HL-60/S4 treated with phorbol 12-myristate 13-acetate at 8.2 ng/mL for 4 days and 3 days (cell line): ENCODE data around the gene CCDC88A.
"Not testable (repeated sequence)": the region's sequence is repeated elsewhere in the genome, so short reads cannot be mapped to it uniquely, and the experiment has no call there.

Experiments
- in situ Hi-C: fragments of 300-500 bp; cut with MboI; formaldehyde crosslinking; loops from 2 replicates; pipeline ENCODE4 v1.15.0; 2022; ENCODE audit warnings: low sequenced_read_pairs

The CCDC88A gene

GRCh38 chr2:55327470-55328230 is 92.0 kb downstream of the CCDC88A start:
- in situ Hi-C loops, result no loop called here

- in situ Hi-C loops, result no loop called here
These were observed 104.7 kb downstream of the CCDC88A start for GRCh38 chr2:55314985-55315384.

GRCh38 chr2:55311444-55311870 is 108.2 kb downstream of the CCDC88A start:
- in situ Hi-C loops, result no loop called here

GRCh38 chr2:55309446-55309845 is 110.2 kb downstream of the CCDC88A start:
- in situ Hi-C loops, result no loop called here

- in situ Hi-C loops, result no loop called here
These were observed 117.4 kb downstream of the CCDC88A start for GRCh38 chr2:55302241-55302640.

GRCh38 chr2:55301277-55301676 is 118.4 kb downstream of the CCDC88A start:
- in situ Hi-C loops, result no loop called here

- in situ Hi-C loops, result no loop called here
These were observed 123.3 kb downstream of the CCDC88A start for GRCh38 chr2:55296393-55296792.

- in situ Hi-C loops, result no loop called here
These were observed 136.6 kb downstream of the CCDC88A start for GRCh38 chr2:55283083-55283482.

- in situ Hi-C loops, result no loop called here
These were observed 137.3 kb downstream of the CCDC88A start for GRCh38 chr2:55282110-55282917.

GRCh38 chr2:55280851-55281546 is 138.7 kb downstream of the CCDC88A start:
- in situ Hi-C loops, result not testable (repeated sequence)

GRCh38 chr2:55279859-55280424 is 139.7 kb downstream of the CCDC88A start:
- in situ Hi-C loops, result not testable (repeated sequence)

GRCh38 chr2:55279214-55279835 is 140.3 kb downstream of the CCDC88A start:
- in situ Hi-C loops, result not testable (repeated sequence)

- in situ Hi-C loops, result no loop called here
These were observed 142.3 kb downstream of the CCDC88A start for GRCh38 chr2:55277310-55277709.

- in situ Hi-C loops, result not testable (repeated sequence)
These were observed 145.3 kb downstream of the CCDC88A start for GRCh38 chr2:55274346-55274745.

- in situ Hi-C loops, result no loop called here
These were observed 150.0 kb downstream of the CCDC88A start for GRCh38 chr2:55269645-55269990.

- in situ Hi-C loops, result no loop called here
These were observed 150.6 kb downstream of the CCDC88A start, which contains the start of gene MTIF2 for GRCh38 chr2:55268907-55269644. Gene MTIF2, minus strand, starts transcription at chr2:55269231. Its CDS starts 5,373 bp downstream, at chr2:55263858.

GRCh38 chr2:55268288-55268906 is 151.3 kb downstream of the CCDC88A start:
- in situ Hi-C loops, result no loop called here

- in situ Hi-C loops, result not testable (repeated sequence)
These were observed 160.1 kb downstream of the CCDC88A start for GRCh38 chr2:55259586-55259985.

GRCh38 chr2:55252832-55253231 is 166.8 kb downstream of the CCDC88A start:
- in situ Hi-C loops, result no loop called here
